HG02884 (cell line): ENCODE results near the gene PDE3B.
"Not testable (repeated sequence)": the region's sequence is repeated elsewhere in the genome, so short reads cannot be mapped to it uniquely, and the experiment has no call there.

Source experiments
- ATAC-seq: cut with Tn5 transposase; IDR thresholded peaks from one replicate; pipeline ENCODE4 v1.9.1; 2021; ENCODE audit warnings: mild to moderate bottlenecking, moderate library complexity; ENCODE audit not compliant: unreplicated experiment

PDE3B gene

DNA sequence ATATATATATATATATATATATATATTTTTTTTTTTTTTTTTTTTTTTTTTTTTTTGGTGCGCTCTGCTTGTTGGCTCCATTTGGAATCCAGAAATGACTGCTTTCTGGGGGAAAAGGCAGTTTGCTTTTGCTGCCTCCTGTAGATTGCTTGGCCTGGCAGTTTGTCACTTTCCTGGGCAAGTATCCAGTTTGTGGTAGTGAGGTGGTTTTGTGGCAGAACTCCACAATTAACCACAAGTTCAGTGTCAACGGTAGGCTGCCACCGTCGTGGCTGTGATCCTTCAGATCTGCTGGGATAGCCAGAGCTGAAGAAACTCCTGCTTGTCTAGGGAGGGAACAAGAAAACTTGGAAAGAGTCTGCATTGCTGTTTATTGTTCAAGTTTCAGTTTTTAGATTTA lies 5.0 kb upstream of the PDE3B start:
- no peak for ATAC-seq

DNA sequence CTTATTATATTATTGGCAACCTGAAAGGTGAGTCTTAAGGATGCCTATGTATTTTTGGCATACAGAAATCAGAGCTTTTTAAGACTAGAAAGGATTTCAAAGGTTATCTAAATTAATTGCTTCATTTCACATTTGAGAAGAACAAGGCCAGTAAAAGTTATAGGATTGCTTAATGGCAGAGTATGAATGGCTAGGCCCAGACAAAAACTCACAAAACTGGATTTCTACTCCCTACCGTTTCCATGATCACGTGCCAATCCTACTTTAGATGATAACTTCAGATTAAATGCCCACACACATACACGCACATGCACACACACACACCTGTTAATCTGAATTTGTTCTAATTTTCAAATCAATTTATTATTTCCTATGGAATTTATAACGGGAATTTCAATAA lies 1.8 kb upstream of the PDE3B start:
- no peak for ATAC-seq

DNA sequence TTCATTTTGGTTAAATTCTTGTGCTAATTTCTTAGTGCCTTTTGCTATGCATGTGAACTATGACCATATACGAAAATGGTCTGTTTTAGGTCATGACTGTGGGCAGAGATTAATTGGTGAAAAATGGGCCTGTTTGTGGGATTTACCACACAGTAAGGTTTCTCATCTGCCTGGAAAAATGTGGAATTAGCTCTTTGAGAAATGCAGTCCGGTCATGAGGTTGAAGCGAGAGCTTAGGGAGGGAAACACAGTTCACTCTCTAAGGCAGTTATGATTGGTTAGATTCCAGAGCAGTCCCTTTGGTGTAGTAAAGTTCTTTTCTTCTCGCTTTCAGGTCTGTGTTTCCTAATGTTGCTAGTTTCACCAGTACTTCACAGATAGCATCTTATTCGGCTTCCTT lies 1.2 kb upstream of the PDE3B start:
- ATAC-seq = no peak

DNA sequence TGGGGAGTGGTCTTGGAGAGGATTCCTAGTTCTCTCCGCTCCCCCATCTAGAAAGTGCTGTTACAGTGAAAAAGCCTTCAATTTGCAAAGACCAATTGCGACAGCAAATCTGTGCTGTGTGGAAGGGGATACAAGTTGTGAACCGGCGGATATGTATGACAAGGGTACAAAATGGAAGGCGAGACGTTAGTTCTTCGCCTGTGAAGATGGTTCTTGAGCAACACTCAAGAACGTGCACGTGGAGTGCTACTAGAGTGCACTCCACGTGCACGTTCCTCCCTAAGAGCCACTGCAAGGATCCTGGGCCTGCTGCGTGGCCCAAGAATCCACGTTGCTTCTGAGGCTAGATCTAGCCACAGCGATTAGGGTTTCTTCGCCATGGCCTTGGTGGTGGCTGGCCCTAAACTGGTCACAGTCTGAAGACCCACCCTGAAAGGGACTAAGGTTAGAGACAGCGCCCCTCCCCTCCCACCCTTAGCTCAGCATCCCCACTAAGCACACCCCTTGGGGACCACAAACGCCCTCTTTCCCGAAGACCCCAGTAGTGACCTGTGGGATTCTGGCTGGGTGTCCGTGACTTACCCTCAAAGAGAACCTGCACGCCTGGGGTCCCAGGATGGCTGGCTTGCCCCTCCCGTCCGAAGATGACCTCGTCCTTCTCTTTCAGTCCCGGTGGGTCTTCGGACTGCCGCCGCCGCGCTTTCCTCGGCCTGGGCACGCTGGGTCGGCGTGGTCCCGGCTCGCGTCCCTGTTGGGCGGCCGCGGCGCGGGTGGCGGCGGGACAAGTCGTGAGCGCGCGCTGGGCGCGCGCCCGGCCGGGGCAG lies 519 bp upstream of the PDE3B start:
- no peak for ATAC-seq

DNA sequence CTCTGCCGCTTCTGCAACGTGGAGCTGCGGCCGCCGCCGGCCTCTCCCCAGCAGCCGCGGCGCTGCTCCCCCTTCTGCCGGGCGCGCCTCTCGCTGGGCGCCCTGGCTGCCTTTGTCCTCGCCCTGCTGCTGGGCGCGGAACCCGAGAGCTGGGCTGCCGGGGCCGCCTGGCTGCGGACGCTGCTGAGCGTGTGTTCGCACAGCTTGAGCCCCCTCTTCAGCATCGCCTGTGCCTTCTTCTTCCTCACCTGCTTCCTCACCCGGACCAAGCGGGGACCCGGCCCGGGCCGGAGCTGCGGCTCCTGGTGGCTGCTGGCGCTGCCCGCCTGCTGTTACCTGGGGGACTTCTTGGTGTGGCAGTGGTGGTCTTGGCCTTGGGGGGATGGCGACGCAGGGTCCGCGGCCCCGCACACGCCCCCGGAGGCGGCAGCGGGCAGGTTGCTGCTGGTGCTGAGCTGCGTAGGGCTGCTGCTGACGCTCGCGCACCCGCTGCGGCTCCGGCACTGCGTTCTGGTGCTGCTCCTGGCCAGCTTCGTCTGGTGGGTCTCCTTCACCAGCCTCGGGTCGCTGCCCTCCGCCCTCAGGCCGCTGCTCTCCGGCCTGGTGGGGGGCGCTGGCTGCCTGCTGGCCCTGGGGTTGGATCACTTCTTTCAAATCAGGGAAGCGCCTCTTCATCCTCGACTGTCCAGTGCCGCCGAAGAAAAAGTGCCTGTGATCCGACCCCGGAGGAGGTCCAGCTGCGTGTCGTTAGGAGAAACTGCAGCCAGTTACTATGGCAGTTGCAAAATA lies 816 bp downstream of the PDE3B start:
- ATAC-seq = peak; percentile 48

DNA sequence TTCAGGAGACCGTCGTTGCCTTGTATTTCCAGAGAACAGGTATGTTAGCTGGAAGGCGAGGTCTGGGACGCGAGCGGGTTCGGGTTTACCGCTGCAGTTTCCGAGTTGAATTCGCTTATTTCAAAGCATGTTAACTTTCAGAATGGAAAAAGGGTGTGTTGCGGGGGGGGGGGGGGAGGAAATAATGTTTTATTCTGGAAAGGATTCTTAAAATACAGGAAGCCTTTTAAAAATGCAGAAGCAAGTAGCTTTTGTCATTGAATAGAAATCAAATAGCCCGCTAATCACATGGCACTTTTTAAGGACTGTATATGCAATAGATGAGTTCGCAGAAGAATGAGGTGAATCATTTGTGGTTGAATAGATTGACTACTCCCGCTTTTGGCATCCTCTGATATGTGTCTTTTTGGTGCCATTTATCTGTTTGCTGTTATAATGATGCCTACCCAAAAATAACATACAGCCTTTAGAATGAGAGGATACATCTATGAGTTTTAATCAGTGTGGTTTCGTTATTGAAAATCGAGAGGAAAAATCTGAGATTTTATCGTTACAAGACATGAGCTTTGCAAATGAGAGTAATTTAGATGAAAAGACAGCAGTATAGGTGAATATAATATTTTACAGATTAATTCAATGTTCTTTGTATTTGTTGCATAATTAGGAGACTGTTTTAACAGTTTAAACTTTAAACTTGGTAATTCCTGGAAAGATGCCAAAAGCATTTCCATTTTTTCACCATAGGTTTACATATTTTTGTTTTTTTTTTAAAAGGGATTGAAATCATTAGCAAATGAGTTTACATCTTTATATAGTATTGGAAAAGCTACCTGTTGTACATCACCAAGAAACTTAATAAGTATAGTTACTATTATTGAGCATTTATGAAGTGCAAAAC lies 1.7 kb downstream of the PDE3B start:
- no peak for ATAC-seq

DNA sequence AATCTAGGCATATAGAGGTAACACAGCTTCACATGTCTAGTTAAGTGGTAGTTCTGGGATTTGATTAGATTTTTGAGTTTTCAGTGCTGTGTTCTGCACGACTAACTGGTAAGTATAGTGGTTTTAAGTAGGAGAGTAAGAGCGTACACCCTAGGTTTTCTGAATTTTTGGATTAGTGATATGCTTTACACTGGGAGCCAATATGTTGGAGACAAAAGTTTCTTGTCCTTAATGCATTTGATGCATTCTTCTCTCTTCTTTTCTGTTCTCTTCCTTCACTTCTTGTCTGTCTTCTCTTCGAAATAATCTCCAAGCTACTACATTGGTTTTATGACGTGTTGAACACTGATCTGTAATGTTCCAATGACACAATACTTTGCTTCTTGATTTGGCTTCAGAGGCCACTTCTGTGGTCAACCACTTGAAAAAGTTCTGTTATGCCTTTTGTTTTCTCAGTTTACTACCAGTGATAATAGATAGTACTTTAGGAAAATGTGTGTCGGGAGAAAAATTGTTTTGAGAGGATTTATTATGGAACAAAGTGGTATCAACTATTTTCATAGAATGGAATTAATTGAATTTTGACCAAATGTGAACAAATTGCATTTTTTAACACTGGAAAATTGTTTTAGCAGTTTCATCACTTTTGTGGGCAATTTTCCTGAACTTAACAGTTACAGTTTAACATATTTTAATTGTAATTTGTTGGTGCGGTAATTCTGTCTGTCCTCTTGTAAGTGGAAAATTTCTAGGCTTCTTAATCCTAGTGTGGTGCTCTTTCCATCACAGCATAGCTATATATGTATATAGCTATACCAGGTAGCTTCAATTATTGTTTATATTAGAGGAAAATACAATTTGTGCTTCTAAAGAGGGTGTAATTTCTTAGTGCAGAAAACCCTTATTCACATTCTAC lies 2.6 kb downstream of the PDE3B start:
- ATAC-seq = no peak

DNA sequence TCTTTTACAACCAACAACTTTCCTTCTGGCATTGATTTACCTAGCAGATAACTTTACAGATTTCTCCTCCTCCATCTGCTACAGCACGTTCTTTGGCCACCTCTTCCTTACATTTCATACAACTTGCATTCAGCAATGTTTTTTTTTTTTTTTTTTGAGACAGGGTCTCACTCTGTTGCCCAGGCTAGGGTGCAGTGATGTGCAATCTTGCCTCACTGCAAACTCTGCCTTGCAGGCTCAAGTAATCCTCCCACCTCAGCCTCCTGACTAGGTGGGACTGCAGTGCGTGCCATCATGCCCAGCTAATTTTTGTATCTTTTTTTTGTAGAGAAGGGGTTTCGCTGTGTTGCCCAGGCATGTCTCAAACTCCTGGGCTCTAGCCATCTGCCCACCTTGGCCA lies 6.5 kb downstream of the PDE3B start:
- ATAC-seq = no peak

DNA sequence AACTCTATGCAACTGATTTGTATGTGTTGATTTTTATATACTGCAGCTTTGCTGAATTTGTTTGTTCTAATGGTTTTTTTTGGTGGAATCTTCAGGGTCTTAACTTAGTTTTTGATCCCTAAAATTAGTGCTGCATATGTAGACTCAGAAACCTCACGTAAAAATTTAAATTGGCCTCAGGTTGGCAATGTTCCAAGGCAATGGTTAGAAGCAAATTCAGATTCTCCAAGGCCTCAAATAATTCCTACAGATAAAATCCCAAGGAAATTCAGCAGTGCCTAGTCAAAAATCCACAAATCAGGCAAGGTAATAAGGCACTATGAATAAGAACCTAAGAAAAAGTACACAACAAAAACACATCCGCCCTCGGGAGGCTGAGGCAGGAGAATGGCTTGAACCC lies 9.5 kb downstream of the PDE3B start:
- no peak for ATAC-seq

DNA sequence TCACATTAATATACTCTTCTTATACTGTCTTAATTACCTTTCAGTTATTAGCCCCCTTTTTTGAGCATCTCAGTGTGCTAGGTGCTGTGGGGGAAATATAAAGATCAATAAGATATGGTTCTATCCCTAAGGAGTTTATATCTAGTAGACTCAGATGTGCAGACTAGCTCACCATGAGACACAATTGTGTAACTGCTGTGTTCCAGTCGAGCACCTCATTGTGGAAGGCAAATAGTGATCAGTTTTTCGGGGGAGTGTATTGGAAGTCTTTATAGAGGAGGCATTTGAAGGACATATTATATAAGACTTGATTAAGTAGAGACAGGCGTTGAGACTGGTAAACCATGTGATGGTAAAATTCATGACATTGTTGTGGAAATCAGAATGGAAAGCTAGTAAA lies 11.8 kb downstream of the PDE3B start:
- no peak for ATAC-seq

DNA sequence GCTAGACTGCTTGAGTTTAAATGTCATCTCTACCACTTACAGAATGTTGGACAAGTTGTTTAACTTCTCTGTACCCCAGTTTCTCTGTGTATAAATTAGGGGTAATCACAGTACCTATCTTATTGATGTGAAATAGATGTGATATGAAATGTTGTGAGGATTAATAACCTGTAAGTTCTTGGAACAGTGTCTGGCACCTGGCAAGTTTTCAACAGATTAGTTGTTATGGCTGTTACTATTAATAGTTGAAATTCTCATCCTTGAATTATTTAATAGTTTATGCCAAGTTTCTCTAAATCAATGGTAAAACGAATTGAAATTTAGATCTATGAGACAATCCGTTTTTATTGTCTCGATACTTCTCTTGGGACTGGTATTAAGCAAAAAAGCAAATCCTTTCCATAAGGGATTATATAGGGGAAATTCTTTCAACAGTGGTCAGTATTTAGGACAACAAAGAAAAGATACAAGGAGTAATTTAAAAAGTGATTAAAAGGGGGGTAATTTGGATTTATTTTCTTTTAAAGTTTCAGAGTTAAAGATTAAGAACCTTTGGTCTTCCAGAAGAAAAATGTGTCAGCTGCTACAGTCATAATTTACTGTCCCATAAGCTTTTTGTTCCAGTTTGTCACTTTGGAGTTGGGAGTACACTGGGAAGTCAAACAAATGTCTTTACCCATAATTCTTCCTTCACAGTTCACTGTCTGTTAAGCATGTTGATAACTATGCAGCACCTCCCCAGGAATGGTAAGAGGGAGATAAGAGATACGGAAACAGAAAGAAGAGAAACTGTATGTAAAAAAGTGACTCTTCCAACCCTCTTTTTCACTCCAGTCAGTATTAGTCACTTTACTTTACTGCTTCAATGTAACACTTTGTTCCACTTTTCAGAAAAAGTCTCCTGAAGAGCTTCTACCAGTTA lies 13.2 kb downstream of the PDE3B start:
- ATAC-seq = no peak

DNA sequence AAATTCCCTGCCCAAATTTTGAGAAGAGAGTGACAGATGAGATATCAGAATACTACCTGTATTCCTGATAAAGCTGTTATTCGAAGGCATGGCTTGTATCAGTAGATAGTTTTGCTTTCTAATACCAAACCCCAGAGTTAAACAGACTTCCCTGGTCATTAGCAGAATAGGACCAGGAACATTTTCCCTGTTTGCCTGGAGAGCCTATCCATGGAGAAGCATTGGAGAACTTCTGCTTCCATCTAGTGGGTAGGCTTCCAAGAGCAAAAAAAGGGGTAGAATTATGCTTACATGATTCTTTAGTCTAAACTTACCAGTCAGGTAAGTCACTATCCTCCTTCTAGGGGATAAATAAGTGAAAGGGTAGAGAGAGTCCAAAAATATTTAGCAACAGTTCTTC lies 14.2 kb downstream of the PDE3B start:
- no peak for ATAC-seq

DNA sequence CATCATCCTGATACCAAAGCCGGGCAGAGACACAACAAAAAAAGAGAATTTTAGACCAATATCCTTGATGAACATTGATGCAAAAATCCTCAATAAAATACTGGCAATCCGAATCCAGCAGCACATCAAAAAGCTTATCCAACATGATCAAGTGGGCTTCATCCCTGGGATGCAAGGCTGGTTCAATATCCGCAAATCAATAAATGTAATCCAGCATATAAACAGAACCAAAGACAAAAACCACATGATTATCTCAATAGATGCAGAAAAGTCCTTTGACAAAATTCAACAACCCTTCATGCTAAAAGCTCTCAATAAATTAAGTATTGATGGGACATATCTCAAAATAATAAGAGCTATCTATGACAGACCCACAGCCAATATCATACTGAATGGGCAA lies 21.3 kb downstream of the PDE3B start:
- ATAC-seq = not testable (repeated sequence)

DNA sequence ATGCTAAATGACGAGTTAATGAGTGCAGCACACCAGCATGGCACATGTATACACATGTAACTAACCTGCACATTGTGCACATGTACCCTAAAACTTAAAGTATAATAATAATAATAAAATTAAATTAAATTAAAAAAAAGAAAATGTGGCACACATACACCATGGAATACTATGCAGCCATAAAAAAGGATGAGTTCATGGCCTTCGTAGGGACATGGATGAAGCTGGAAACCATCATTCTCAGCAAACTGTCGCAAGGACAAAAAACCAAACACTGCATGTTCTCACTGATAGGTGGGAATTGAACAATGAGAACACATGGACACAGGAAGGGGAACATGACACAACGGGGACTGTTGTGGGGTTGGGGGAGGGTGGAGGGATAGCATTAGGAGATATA lies 23.7 kb downstream of the PDE3B start:
- ATAC-seq = not testable (repeated sequence)

DNA sequence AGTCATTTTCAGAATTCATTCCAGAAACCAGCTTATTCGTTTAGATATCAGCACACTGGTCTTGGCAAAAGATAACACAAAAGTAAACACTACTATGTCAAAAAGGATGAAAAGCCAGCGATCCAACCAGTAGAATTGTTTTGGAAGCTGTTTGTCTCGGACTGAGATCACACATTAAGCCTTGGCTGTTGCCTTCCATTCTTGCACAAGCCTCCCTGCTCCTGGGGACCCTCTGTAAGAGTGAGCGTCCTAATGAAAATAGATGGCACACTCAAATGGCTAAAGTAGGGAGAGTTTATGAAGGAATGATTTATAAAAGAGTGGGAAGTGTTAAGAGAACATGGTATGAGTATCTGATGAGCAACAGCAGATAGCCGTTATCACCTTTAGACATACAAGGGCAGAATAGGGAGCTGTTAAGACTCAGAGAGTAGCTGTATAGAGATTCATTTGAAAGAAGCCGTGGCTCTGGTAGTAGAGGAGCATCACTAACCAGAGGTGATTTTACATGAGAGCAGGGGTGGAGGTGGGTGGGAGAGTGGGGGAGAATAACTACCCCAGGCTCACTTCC lies 25.2 kb downstream of the PDE3B start:
- no peak for ATAC-seq

DNA sequence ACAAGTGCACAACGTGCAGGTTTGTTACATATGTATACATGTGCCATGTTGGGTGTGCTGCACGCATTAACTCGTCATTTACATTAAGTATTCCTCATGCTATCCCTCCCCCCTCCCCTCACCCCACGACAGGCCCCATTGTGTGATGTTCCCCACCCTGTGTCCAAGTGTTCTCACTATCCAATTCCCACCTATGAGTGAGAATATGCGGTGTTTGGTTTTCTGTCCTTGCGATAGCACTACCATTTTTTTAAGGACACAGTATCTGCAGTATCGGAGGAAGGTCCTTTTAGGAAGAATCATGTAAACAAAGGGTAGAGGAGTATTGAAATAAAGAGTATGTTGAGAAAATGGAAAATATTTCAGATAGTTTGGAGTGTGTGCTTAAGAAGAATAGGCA lies 25.9 kb downstream of the PDE3B start:
- no peak for ATAC-seq

DNA sequence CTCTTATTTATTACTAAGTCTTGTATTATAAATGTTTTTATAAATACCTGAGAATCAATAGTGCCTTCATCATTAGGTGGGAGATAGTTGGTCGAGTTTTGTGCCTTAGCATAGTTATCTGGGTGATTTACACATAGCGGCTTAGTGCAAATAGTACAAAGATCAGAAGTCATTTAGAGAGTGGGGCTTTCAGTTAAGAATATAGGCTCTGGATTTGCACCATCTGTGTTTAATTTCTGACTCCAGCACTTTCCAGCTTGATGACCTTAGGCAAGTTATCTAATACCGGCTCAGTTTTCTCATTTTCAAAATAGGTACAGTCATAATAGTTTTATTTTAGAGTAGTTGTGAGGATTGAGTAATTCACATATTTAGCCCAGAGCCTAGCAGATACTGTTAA lies 26.4 kb downstream of the PDE3B start:
- ATAC-seq = no peak

DNA sequence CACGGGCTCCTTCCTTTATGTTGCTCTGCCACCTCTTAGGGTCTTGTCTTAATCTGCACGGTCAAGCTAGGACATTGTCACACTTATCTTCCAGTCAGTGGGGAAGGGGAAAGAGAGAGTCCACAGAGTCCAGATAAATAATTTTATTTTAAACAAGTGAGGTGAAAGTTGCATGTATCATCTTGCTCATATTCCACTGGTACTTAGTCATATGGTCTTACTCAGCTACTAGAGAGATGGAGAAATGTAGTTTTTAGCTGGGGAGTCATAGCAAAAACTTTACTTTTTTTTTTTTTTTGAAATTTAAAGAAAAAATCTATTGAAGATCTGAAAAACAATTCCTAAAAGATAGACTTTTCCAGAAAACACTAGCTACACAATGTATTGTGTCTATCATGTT lies 29.0 kb downstream of the PDE3B start:
- no peak for ATAC-seq

DNA sequence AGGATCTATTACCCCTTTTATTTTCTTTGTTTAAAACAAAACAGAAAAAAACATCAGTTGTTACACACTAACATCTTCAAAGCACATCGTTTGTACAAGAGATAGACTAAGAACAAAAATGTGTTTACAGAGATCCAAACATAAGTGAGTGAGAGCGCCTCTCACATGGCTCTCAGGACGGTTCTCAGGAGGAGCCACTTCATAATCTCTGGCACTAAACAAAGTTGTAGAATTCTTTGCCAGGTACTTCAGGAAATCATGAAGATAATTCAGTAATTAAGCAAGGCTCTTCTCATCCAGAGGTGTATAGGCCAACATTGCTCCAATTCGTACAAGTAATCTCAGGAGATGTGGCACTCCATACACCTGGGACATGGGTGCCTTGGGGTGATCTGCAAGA lies 29.8 kb downstream of the PDE3B start:
- no peak for ATAC-seq
